ENCODE results near the gene TSC1.

Gene TSC1

DNA sequence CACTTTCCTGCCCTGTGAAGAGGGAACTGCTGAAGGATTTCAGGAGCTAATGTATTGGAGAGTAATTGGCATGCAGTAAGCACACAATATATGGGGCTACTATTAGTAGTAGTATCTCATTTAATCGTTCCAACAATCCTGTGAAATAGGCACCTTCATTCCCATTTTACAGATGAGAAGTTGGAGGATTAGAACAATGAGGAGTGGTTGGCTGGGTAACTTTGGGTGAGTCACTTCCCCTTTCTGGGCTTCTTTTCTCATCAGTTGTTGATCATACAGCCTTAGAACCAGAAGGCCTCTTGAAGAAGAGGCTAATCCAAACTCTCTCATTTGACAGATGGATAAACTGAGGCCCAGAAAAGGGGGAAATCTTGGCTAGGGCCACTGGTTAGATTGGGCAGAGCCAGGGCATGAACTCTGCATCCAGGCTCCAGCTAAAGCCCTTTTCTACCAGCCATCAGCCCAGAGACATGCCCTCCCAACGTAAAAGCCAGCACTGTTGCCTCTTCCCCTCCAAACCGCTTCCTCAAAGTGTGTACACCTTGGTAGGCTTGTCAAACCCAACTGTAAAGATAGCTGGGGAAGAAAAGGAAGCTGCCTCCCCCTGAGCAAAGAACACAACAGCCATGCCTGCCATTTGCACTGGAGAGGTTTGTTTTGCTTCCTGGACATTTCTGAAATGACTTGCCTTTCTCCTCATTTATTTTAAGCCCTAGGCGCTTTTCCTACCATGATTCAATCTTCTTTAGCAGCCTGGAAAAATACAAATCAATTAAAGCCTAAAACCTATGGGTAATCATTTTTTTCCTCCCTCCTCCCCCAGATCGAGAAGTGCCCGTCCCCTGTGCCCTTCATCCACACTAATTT, 64.7 kb downstream of the TSC1 start:
- no peaks in the 10 kb centered on the region for H3K36me3 ChIP-seq
- H3K4me3 ChIP-seq (ENCODE audit: low read depth in 1 of 2, low read length in 1 of 2), result no peak overlapping the region
- H3K27me3 ChIP-seq, result peaks cover 33% of the 10 kb centered on the region
- TF ChIP-seq, protein P1, sequence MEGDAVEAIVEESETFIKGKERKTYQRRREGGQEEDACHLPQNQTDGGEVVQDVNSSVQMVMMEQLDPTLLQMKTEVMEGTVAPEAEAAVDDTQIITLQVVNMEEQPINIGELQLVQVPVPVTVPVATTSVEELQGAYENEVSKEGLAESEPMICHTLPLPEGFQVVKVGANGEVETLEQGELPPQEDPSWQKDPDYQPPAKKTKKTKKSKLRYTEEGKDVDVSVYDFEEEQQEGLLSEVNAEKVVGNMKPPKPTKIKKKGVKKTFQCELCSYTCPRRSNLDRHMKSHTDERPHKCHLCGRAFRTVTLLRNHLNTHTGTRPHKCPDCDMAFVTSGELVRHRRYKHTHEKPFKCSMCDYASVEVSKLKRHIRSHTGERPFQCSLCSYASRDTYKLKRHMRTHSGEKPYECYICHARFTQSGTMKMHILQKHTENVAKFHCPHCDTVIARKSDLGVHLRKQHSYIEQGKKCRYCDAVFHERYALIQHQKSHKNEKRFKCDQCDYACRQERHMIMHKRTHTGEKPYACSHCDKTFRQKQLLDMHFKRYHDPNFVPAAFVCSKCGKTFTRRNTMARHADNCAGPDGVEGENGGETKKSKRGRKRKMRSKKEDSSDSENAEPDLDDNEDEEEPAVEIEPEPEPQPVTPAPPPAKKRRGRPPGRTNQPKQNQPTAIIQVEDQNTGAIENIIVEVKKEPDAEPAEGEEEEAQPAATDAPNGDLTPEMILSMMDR (IDR thresholded peaks at IDR 0.05), result no peak
- H3K9me3 ChIP-seq, result no peaks in the 10 kb centered on the region
- H3K27ac ChIP-seq, result peak overlapping the region; percentile 50
- H3K4me1 ChIP-seq (ENCODE audit: control insufficient read depth in 1 of 2, insufficient read depth in 1 of 2, low read depth in 1 of 2, low read length in 1 of 2), result peaks cover 13 to 21% of the 10 kb centered on the region in 2 experiments

DNA sequence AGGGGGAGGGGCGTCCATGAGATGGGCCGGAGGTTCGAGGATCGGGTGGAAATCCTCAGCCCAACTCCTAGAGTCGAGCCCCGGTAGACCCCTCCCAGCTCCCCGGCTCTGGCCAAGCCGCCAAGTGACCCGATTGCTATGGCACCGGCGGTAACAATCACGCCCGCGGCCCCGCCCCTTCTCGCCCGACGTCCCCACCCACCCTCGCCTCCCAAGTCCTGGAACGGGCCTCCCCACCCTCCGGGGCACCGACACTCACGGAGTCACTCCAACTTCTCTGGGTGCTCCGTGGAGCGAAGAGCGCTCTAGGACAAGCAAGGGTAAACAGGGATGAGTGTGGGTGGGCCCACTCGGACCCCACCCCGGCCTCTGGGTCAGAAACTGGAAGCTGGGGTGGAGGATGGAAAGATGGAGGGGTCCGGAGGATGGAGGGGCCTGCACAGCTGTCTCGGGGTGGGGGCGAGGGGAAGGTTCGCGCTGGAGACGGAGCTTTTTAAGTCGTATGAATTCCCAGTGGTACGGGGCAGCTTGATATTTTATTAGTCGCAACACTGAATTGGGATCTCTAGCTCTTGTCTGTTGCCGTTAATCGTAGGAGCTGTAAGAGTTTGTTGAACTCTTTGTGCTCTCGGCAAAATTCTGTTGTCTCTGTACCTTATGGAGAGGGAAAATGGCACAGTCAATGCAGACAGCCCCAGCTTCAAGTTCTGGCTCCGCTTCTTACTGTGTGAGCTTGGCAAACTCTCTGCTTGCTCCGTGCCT, 65.5 kb downstream of the TSC1 start, which contains the start of gene SPACA9:
Gene SPACA9 (plus strand): TSS at position 204 of the 762 bp plus-strand sequence. CDS start 5,050 bp downstream, outside the sequence.
- H3K9me3 ChIP-seq, result no peaks in the 10 kb centered on the region
- TF ChIP-seq, protein P1 (IDR thresholded peaks at IDR 0.05), result no peak
- H3K27ac ChIP-seq, result peak within 1 kb of the TSS; percentile 50
- H3K4me1 ChIP-seq (ENCODE audit: control insufficient read depth in 1 of 2, insufficient read depth in 1 of 2, low read depth in 1 of 2, low read length in 1 of 2), result peaks cover 13 to 21% of the 10 kb centered on the region in 2 experiments
- H3K4me3 ChIP-seq (ENCODE audit: low read depth in 1 of 2, low read length in 1 of 2), result peak within 1 kb of the TSS; percentile 77 to 86
- no peaks in the 10 kb centered on the region for H3K36me3 ChIP-seq
- H3K27me3 ChIP-seq, result peaks cover 33% of the 10 kb centered on the region

DNA sequence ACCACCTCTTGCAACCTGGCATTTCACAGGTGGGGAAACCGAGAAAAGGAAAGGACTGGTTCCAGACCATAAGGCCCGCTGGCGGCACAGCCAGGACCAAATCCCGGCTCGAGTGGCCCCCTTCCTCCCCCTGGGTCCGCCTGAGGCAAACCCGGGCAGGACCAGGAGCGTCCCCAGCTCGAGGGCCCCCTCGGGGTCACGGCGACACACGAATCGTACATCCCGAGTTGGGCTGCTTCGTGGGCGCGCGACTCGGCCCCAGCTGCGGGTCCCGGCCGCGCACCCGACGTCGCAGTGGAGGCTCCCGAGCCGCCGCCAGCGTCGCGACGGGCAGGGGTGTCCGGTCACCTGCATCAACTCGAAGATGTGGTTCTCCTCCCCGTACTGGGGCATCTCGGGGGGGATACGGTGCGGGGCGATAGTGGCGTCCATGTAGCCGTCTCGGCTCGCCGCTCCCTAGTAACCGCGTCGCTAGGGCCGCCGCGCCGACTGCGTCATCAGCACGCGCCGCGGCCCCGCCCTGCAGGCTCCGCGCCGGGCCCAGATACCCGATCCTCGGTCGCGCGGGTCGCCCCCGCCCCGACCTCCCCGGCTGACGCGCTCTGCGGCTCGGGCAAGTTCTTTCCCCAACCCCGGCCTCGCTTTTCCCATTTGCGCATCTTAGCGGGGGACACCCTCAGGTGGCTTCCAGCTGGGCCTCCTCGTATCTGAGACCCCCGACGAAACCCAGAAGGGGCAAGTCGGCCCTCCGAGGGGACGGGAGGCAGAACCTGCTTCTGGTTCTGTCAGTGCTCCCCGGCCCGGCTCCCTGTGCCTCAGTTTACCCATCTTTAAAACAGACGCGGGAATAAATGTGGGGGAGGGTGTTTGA, 66.4 kb downstream of the TSC1 start, which contains the start of gene AK8:
Gene AK8 (minus strand): TSS at position 461 of the 871 bp plus-strand sequence. CDS start 29 bp downstream, at position 432.
- no peaks in the 10 kb centered on the region for H3K36me3 ChIP-seq
- TF ChIP-seq, protein P1 (IDR thresholded peaks at IDR 0.05), result peak; percentile 12
- H3K4me1 ChIP-seq (ENCODE audit: control insufficient read depth in 1 of 2, insufficient read depth in 1 of 2, low read depth in 1 of 2, low read length in 1 of 2), result peaks cover 13 to 21% of the 10 kb centered on the region in 2 experiments
- H3K4me3 ChIP-seq (ENCODE audit: low read depth in 1 of 2, low read length in 1 of 2), result peak within 1 kb of the TSS; percentile 77 to 86
- H3K27me3 ChIP-seq, result peaks cover 33% of the 10 kb centered on the region
- no peak within 1 kb of the TSS for H3K27ac ChIP-seq
- no peaks in the 10 kb centered on the region for H3K9me3 ChIP-seq

DNA sequence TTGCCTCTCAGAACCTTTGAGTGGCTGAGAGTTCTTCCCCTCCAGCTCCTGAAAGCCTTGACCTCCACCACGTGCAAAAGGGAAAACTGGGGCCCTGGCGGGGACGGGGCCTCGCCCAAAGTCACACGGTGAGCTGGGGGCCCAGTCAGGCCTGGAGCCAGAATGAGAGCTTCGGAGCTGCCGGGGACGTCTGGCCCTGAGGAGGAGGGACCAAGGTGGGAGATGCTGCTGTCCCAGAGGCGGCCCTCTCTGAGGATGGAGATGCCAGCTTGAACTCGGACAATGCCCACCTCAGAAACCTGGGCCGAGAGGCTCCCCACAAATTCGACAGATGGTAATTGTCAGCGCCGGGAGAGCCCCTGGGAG, 67.0 kb downstream of the TSC1 start:
- H3K9me3 ChIP-seq, result no peaks in the 10 kb centered on the region
- peaks cover 33% of the 10 kb centered on the region for H3K27me3 ChIP-seq
- TF ChIP-seq, protein P1 (IDR thresholded peaks at IDR 0.05), result no peak
- H3K27ac ChIP-seq, result no peak overlapping the region
- H3K36me3 ChIP-seq, result no peaks in the 10 kb centered on the region
- H3K4me1 ChIP-seq (ENCODE audit: control insufficient read depth in 1 of 2, insufficient read depth in 1 of 2, low read depth in 1 of 2, low read length in 1 of 2), result peaks cover 13 to 21% of the 10 kb centered on the region in 2 experiments
- H3K4me3 ChIP-seq (ENCODE audit: low read depth in 1 of 2, low read length in 1 of 2), result peak overlapping the region; percentile 77 to 86

DNA sequence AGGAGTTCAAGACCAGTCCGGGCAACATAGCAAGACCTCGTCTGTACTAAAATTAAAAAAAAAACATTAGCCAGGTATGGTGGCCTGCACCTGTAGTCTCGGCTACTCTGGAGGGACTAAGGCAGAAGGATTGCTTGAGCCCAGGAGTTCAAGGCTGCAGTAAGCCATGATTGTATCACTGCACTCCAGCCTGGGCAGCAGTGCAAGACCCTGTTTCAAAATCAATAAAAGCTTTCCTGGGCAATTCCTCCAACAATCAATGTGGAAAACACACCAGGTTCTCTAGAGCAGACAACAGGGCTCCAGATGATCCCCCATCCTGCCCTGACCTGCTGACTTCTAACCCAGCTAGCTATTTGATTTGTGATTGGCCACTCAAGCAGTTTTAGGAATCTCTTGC, 67.6 kb downstream of the TSC1 start:
- no peaks in the 10 kb centered on the region for H3K36me3 ChIP-seq
- TF ChIP-seq, protein P1 (IDR thresholded peaks at IDR 0.05), result no peak
- no peak overlapping the region for H3K4me3 ChIP-seq (ENCODE audit: low read depth in 1 of 2, low read length in 1 of 2)
- H3K27ac ChIP-seq, result no peak overlapping the region
- H3K9me3 ChIP-seq, result no peaks in the 10 kb centered on the region
- peaks cover 12 to 19% of the 10 kb centered on the region in 2 experiments for H3K4me1 ChIP-seq (ENCODE audit: control insufficient read depth in 1 of 2, insufficient read depth in 1 of 2, low read depth in 1 of 2, low read length in 1 of 2)
- peaks cover 33% of the 10 kb centered on the region for H3K27me3 ChIP-seq

Data from neutrophil (primary cell).